WTC11 (cell line): ENCODE results near the gene STK39. TPM values are rescaled to one million over a fixed set of nuclear protein-coding genes. Genes with fewer than 3 reads are reported as not detected.

Source experiments
- ATAC-seq: fragments of 200-7000 bp; cut with Tn5 transposase; 2 replicates; pipeline ENCODE4 v1.10.0; 2021; ENCODE audit warnings: mild to moderate bottlenecking, moderate library complexity
- CTCF ChIA-PET: fragments of 300-600 bp; sonication (Branson Sonifier 250); formaldehyde crosslinking; loops from one replicate; lab custom pipeline; 2021; ENCODE audit warnings: antibody characterized with exemption; lab: Charles Lee
- POLR2A ChIA-PET: fragments of 350-600 bp; sonication (Branson Sonifier 250); formaldehyde crosslinking; loops from one replicate; lab custom pipeline; 2021; ENCODE audit warnings: antibody characterized with exemption; lab: Charles Lee
- DNase-seq: peaks from one replicate; pipeline ENCODE4 v3.0.0; 2021; ENCODE audit warnings: low spot score
- H3K27ac Mint-ChIP-seq: 2 replicates; pipeline ENCODE4 v1.8.0; 2021; ENCODE audit warnings: mixed read lengths
- H3K27me3 Mint-ChIP-seq: 2 replicates; pipeline ENCODE4 v1.8.0; 2021; ENCODE audit warnings: low read depth, mild to moderate bottlenecking, moderate library complexity, mixed read lengths
- H3K36me3 Mint-ChIP-seq: 2 replicates; pipeline ENCODE4 v1.8.0; 2021; ENCODE audit warnings: mixed read lengths
- H3K4me1 Mint-ChIP-seq: 2 replicates; pipeline ENCODE4 v1.8.0; 2022; ENCODE audit warnings: mixed read lengths
- H3K4me3 Mint-ChIP-seq: 2 replicates; pipeline ENCODE4 v1.8.0; 2021; ENCODE audit warnings: mild to moderate bottlenecking, moderate library complexity, mixed read lengths
- H3K9me3 Mint-ChIP-seq: 2 replicates; pipeline ENCODE4 v1.8.0; 2021; ENCODE audit warnings: mixed read lengths
- ATF1 ChIP-seq: sonication (generic); formaldehyde crosslinking; IDR thresholded peaks from 2 replicates; pipeline ENCODE4 v1.8.1; 2023; ENCODE audit warnings: mild to moderate bottlenecking, moderate library complexity, missing genetic modification reagents
- CREM ChIP-seq: sonication (generic); formaldehyde crosslinking; IDR thresholded peaks from 2 replicates; pipeline ENCODE4 v1.8.1; 2022; ENCODE audit warnings: mild to moderate bottlenecking, missing genetic modification reagents, moderate library complexity
- FOXJ3 ChIP-seq: sonication (generic); formaldehyde crosslinking; IDR thresholded peaks from 2 replicates; pipeline ENCODE4 v1.9.0; 2021; ENCODE audit warnings: missing genetic modification reagents, mild to moderate bottlenecking, borderline replicate concordance
- FOXK1 ChIP-seq: sonication (generic); formaldehyde crosslinking; IDR thresholded peaks from 2 replicates; pipeline ENCODE4 v1.8.0; 2022; ENCODE audit warnings: mild to moderate bottlenecking, moderate library complexity, missing genetic modification reagents
- TP53 ChIP-seq: sonication (generic); formaldehyde crosslinking; IDR thresholded peaks from 2 replicates; pipeline ENCODE4 v1.8.1; 2023; ENCODE audit warnings: mild to moderate bottlenecking, missing genetic modification reagents
- ZNF232 ChIP-seq: sonication (generic); formaldehyde crosslinking; IDR thresholded peaks from 2 replicates; pipeline ENCODE4 v1.8.0; 2022; ENCODE audit warnings: mild to moderate bottlenecking, missing genetic modification reagents
- ZNF416 ChIP-seq: fragments of 250-450 bp; sonication (Bioruptor Pico); IDR thresholded peaks from 2 replicates; pipeline ENCODE4 v1.9.0; 2021; ENCODE audit warnings: mild to moderate bottlenecking, inconsistent platforms
- total RNA-seq: library from RNA; stranded (reverse); gene quantifications from 3 replicates; pipeline ENCODE4 v1.2.3, GENCODE V29; 2021
- TF ChIP-seq, protein P1 (sequence below): sonication (generic); formaldehyde crosslinking; IDR thresholded peaks from 2 replicates; pipeline ENCODE4 v1.8.0; 2023; ENCODE audit warnings: missing genetic modification reagents, mild to moderate bottlenecking, borderline replicate concordance
- TF ChIP-seq, protein P2 (sequence below): fragments of 250-450 bp; sonication (Bioruptor Pico); conservative IDR thresholded peaks from 2 replicates; pipeline ENCODE4 v1.9.0; 2021; ENCODE audit warnings: mild to moderate bottlenecking
- TF ChIP-seq, protein P3 (sequence below): fragments of 200-600 bp; IDR thresholded peaks from 2 replicates; pipeline ENCODE4 v1.8.0; 2022; ENCODE audit warnings: antibody characterized with exemption
- TF ChIP-seq, protein P4 (sequence below): sonication (generic); formaldehyde crosslinking; IDR thresholded peaks from 2 replicates; pipeline ENCODE4 v1.8.1; 2022; ENCODE audit warnings: missing genetic modification reagents, borderline replicate concordance
- TF ChIP-seq, protein P5 (sequence below): sonication (generic); formaldehyde crosslinking; conservative IDR thresholded peaks from 2 replicates; pipeline ENCODE4 v1.8.1; 2023; ENCODE audit warnings: mild to moderate bottlenecking, low read depth, missing genetic modification reagents, moderate library complexity
- TF ChIP-seq, protein P6 (sequence below): sonication (generic); formaldehyde crosslinking; IDR thresholded peaks from 2 replicates; pipeline ENCODE4 v1.8.0; 2023; ENCODE audit warnings: mild to moderate bottlenecking, missing genetic modification reagents
- TF ChIP-seq, protein P7 (sequence below): sonication (generic); formaldehyde crosslinking; IDR thresholded peaks from 2 replicates; pipeline ENCODE4 v1.8.0; 2022; ENCODE audit warnings: mild to moderate bottlenecking, missing genetic modification reagents
- TF ChIP-seq, protein P8 (sequence below): sonication (generic); formaldehyde crosslinking; IDR thresholded peaks from 2 replicates; pipeline ENCODE4 v1.8.1; 2022; ENCODE audit warnings: mild to moderate bottlenecking, missing genetic modification reagents, moderate library complexity, borderline replicate concordance

Gene STK39
- total RNA-seq, 1 experiment from 2014 or later, result 20.5 TPM

DNA sequence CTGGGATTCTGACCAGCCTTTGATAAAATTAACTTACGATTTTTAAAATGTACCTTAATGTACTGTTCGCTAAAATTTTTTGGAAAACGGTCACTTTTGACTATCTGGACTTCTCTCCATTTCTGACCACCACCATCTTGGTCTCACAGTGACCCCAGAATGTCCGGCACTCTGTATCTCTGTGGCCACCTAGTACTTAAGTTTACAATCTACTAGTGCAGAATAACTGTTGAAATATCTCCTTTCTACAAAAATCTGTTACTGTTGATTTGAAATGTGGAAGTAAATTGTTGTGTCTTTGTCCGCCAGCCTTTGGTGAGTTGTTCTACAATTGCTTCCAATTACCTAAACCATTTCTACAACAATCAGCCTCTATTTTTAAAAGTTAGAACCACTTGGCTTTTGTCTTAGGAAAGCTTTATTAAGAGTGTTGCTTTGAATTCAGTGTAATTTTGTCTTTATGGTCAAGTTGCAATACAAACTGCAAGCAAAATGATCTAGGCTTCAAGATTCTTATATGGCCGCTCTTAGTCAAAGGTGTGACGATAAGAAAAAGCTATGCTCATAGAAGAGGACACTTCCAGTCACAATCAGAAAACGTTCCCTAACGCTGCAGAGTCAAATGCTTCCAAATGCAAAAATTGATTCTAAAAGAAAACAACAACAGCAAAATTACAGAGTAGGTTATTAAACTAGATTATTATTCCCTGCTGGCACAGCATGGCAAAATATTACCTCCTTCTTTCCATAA, 283.3 kb downstream of the STK39 start (continued):
- TF ChIP-seq, protein P1, sequence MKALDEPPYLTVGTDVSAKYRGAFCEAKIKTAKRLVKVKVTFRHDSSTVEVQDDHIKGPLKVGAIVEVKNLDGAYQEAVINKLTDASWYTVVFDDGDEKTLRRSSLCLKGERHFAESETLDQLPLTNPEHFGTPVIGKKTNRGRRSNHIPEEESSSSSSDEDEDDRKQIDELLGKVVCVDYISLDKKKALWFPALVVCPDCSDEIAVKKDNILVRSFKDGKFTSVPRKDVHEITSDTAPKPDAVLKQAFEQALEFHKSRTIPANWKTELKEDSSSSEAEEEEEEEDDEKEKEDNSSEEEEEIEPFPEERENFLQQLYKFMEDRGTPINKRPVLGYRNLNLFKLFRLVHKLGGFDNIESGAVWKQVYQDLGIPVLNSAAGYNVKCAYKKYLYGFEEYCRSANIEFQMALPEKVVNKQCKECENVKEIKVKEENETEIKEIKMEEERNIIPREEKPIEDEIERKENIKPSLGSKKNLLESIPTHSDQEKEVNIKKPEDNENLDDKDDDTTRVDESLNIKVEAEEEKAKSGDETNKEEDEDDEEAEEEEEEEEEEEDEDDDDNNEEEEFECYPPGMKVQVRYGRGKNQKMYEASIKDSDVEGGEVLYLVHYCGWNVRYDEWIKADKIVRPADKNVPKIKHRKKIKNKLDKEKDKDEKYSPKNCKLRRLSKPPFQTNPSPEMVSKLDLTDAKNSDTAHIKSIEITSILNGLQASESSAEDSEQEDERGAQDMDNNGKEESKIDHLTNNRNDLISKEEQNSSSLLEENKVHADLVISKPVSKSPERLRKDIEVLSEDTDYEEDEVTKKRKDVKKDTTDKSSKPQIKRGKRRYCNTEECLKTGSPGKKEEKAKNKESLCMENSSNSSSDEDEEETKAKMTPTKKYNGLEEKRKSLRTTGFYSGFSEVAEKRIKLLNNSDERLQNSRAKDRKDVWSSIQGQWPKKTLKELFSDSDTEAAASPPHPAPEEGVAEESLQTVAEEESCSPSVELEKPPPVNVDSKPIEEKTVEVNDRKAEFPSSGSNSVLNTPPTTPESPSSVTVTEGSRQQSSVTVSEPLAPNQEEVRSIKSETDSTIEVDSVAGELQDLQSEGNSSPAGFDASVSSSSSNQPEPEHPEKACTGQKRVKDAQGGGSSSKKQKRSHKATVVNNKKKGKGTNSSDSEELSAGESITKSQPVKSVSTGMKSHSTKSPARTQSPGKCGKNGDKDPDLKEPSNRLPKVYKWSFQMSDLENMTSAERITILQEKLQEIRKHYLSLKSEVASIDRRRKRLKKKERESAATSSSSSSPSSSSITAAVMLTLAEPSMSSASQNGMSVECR (CRISPR knock-in tag), result no peak
- TF ChIP-seq CREM (CRISPR knock-in tag), result no peak
- TF ChIP-seq, all 79 proteins: peak for 0

DNA sequence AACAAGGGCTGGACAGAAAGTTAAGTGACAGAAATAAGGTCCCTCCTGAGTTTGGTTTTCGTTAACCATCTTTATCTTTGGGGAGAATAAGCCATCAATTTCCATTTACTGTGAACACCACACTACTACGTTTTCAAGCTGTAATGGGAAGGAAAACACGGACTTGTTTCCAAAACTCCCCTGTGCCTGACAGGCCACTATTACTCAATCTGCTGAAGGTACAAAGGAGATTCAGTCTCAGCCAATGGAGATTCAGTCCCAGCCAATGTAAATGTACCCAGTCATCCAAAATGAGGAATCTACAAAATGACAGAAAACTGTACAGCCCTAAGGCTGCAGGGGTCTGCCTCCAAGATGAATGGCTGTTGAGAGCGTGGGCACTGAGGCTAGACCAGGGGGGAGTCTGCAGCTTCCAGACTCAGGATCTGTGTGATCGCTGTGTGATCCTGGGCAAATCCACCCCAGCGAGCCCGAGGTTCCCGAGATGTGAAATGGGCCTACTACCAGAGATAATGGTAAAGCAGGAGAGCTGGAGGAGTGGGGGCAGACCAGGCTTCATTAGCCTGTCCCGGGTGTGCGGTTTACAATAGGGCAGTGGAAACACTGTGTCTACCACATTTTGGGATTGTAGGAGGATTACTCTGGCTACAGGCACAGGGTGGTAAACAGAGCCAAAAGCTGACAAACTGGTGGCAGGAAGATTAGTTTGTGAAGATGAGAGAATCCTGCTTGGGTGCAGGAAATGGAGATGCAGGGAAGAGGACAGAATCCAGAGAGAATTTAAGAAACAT, 284.8 kb downstream of the STK39 start:
- H3K27ac Mint-ChIP-seq, result no peak overlapping the region
- no peaks in the 10 kb centered on the region for H3K27me3 Mint-ChIP-seq
- peaks cover 23% of the 10 kb centered on the region for H3K4me1 Mint-ChIP-seq
- CTCF ChIA-PET, result interaction anchor here (1.2 to 2.3 kb wide), 2 partner anchors 156 to 158 kb away, joined by 4 to 11 read pairs; no protein-coding TSS in a partner anchor
- ATAC-seq, result no peak
- POLR2A ChIA-PET, result no interaction called here
- H3K36me3 Mint-ChIP-seq, result no peaks in the 10 kb centered on the region
- DNase-seq, result no peak
- H3K9me3 Mint-ChIP-seq, result no peaks in the 10 kb centered on the region
- H3K4me3 Mint-ChIP-seq, result no peak overlapping the region
- TF ChIP-seq, protein P2, sequence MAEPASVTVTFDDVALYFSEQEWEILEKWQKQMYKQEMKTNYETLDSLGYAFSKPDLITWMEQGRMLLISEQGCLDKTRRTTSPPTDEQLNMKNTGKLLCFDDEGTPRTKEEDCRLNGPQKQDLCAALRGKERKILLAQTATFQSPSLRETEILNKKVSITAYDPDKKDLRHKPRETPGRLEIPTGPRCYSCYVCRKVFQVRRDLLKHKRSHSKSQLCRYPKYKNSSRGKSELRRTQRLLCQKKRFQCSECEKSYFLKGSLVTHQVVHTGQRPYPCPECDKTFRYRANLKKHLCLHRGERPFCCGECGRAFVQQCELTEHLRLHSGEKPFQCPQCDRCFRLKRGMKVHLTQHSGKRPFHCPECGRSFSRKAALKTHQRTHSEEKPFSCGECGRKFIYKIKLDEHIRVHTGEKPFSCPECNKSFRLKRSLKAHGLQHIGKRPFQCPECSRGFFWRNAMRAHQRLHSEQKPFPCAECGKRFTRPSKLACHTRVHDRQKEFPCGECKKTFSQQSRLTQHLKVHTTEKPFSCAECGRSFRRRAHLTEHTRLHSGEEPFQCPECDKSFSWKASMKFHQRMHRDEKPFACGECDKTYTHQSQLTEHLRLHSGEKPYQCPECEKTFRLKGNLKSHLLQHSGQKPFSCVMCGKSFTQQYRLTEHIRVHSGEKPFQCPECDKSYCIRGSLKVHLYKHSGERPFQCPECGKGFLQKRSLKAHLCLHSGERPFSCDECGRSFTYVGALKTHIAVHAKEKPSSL (CRISPR knock-in tag), result no peak
- TF ChIP-seq FOXK1 (CRISPR knock-in tag), result no peak
- TF ChIP-seq, protein P3, sequence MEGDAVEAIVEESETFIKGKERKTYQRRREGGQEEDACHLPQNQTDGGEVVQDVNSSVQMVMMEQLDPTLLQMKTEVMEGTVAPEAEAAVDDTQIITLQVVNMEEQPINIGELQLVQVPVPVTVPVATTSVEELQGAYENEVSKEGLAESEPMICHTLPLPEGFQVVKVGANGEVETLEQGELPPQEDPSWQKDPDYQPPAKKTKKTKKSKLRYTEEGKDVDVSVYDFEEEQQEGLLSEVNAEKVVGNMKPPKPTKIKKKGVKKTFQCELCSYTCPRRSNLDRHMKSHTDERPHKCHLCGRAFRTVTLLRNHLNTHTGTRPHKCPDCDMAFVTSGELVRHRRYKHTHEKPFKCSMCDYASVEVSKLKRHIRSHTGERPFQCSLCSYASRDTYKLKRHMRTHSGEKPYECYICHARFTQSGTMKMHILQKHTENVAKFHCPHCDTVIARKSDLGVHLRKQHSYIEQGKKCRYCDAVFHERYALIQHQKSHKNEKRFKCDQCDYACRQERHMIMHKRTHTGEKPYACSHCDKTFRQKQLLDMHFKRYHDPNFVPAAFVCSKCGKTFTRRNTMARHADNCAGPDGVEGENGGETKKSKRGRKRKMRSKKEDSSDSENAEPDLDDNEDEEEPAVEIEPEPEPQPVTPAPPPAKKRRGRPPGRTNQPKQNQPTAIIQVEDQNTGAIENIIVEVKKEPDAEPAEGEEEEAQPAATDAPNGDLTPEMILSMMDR, result no peak
- TF ChIP-seq ZNF416 (CRISPR knock-in tag), result no peak
- TF ChIP-seq, protein P4, sequence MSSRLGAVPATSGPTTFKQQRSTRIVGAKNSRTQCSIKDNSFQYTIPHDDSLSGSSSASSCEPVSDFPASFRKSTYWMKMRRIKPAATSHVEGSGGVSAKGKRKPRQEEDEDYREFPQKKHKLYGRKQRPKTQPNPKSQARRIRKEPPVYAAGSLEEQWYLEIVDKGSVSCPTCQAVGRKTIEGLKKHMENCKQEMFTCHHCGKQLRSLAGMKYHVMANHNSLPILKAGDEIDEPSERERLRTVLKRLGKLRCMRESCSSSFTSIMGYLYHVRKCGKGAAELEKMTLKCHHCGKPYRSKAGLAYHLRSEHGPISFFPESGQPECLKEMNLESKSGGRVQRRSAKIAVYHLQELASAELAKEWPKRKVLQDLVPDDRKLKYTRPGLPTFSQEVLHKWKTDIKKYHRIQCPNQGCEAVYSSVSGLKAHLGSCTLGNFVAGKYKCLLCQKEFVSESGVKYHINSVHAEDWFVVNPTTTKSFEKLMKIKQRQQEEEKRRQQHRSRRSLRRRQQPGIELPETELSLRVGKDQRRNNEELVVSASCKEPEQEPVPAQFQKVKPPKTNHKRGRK, result no peak
- TF ChIP-seq FOXJ3, result no peak
- TF ChIP-seq, protein P5, sequence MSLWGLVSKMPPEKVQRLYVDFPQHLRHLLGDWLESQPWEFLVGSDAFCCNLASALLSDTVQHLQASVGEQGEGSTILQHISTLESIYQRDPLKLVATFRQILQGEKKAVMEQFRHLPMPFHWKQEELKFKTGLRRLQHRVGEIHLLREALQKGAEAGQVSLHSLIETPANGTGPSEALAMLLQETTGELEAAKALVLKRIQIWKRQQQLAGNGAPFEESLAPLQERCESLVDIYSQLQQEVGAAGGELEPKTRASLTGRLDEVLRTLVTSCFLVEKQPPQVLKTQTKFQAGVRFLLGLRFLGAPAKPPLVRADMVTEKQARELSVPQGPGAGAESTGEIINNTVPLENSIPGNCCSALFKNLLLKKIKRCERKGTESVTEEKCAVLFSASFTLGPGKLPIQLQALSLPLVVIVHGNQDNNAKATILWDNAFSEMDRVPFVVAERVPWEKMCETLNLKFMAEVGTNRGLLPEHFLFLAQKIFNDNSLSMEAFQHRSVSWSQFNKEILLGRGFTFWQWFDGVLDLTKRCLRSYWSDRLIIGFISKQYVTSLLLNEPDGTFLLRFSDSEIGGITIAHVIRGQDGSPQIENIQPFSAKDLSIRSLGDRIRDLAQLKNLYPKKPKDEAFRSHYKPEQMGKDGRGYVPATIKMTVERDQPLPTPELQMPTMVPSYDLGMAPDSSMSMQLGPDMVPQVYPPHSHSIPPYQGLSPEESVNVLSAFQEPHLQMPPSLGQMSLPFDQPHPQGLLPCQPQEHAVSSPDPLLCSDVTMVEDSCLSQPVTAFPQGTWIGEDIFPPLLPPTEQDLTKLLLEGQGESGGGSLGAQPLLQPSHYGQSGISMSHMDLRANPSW, result no peak
- TF ChIP-seq, protein P6, sequence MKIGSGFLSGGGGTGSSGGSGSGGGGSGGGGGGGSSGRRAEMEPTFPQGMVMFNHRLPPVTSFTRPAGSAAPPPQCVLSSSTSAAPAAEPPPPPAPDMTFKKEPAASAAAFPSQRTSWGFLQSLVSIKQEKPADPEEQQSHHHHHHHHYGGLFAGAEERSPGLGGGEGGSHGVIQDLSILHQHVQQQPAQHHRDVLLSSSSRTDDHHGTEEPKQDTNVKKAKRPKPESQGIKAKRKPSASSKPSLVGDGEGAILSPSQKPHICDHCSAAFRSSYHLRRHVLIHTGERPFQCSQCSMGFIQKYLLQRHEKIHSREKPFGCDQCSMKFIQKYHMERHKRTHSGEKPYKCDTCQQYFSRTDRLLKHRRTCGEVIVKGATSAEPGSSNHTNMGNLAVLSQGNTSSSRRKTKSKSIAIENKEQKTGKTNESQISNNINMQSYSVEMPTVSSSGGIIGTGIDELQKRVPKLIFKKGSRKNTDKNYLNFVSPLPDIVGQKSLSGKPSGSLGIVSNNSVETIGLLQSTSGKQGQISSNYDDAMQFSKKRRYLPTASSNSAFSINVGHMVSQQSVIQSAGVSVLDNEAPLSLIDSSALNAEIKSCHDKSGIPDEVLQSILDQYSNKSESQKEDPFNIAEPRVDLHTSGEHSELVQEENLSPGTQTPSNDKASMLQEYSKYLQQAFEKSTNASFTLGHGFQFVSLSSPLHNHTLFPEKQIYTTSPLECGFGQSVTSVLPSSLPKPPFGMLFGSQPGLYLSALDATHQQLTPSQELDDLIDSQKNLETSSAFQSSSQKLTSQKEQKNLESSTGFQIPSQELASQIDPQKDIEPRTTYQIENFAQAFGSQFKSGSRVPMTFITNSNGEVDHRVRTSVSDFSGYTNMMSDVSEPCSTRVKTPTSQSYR (CRISPR knock-in tag), result no peak
- TF ChIP-seq ATF1 (CRISPR knock-in tag), result no peak
- TF ChIP-seq ZNF232, result no peak
- TF ChIP-seq, protein P7, sequence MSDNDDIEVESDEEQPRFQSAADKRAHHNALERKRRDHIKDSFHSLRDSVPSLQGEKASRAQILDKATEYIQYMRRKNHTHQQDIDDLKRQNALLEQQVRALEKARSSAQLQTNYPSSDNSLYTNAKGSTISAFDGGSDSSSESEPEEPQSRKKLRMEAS, result no peak
- no peak for TF ChIP-seq TP53
- TF ChIP-seq, protein P8, sequence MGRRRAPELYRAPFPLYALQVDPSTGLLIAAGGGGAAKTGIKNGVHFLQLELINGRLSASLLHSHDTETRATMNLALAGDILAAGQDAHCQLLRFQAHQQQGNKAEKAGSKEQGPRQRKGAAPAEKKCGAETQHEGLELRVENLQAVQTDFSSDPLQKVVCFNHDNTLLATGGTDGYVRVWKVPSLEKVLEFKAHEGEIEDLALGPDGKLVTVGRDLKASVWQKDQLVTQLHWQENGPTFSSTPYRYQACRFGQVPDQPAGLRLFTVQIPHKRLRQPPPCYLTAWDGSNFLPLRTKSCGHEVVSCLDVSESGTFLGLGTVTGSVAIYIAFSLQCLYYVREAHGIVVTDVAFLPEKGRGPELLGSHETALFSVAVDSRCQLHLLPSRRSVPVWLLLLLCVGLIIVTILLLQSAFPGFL (CRISPR knock-in tag), result no peak
